Tibial artery (tissue), 4 donors: ENCODE results near the gene NIPBL.

Source experiments
- DNase-seq, 2 donors: peaks; one replicate each; pipeline ENCODE4 v3.0.0-alpha.2; 2019
- H3K27ac ChIP-seq, 2 donors: fragments of 200-600 bp; sonication (generic) in 1 of 2; 1 replicate in 1 of 2; 2 replicates in 1 of 2; pipeline ENCODE4 v1.5.1; 2018 to 2019; ENCODE audit warnings: mild to moderate bottlenecking in 1 of 2
- H3K27me3 ChIP-seq, 2 donors: fragments of 200-600 bp; sonication (generic) in 1 of 2; one replicate each; pipeline versions ENCODE4 v1.5.1 to v1.6.0; 2016 to 2019
- H3K36me3 ChIP-seq, 3 donors: fragments of 200-600 bp; sonication (generic) in 2 of 3; one replicate each; pipeline ENCODE4 v1.5.1; 2016 to 2019; ENCODE audit warnings: mild to moderate bottlenecking in 2 of 3
- H3K4me1 ChIP-seq, 4 donors: fragments of 200-600 bp; sonication (generic) in 2 of 4; 1 replicate in 3 of 4; 2 replicates in 1 of 4; pipeline ENCODE4 v1.5.1; 2016 to 2019
- H3K4me3 ChIP-seq, 2 donors: fragments of 200-600 bp; sonication (generic) in 1 of 2; 1 replicate in 1 of 2; 2 replicates in 1 of 2; pipeline ENCODE4 v1.5.1; 2018 to 2019; ENCODE audit warnings: mild to moderate bottlenecking in 2 of 2
- H3K9me3 ChIP-seq, 3 donors: fragments of 200-600 bp; sonication (generic) in 1 of 3; one replicate each; pipeline ENCODE4 v1.5.1; 2016 to 2019
- CTCF ChIP-seq, 2 experiments: fragments of 200-600 bp in 1 of 2; fragments of 450-650 bp in 1 of 2; IDR thresholded peaks; one replicate each; pipeline ENCODE4 v1.5.1; 2017 to 2019; ENCODE audit warnings: antibody characterized with exemption in 2 of 2, mild to moderate bottlenecking in 1 of 2, moderate library complexity in 1 of 2
- intact Hi-C: fragments of 100-400 bp; cut with DNase I; formaldehyde crosslinking; loops from one replicate; pipeline ENCODE4 v1.15.0; 2023; ENCODE audit warnings: low total_unique reads

Gene NIPBL

GRCh38 chr5:36876299-36876964 lies at the start of gene NIPBL:
NIPBL (plus strand) TSS chr5:36876769; CDS start chr5:36953697, 76,928 bp downstream.
- H3K36me3 ChIP-seq = no peaks in the 10 kb centered on the region
- H3K9me3 ChIP-seq = no peaks in the 10 kb centered on the region
- no peaks in the 10 kb centered on the region for H3K27me3 ChIP-seq
- TF ChIP-seq CTCF (IDR thresholded peaks at IDR 0.05) = no peak
- H3K27ac ChIP-seq = peak within 1 kb of the TSS; percentile 95 to 99
- peaks cover 0 to 49% (median 17%) of the 10 kb centered on the region in 4 donors for H3K4me1 ChIP-seq
- intact Hi-C loops = no loop called here
- DNase-seq = peak; percentile 93 to 95
- peak within 1 kb of the TSS; percentile 75 to 92 for H3K4me3 ChIP-seq

- TF ChIP-seq CTCF (IDR thresholded peaks at IDR 0.05) = no peak
- intact Hi-C loops = no loop called here
Observed at GRCh38 chr5:36832274-36832673, 44.3 kb upstream of the NIPBL start.

GRCh38 chr5:36836831-36837230 lies 39.7 kb upstream of the NIPBL start:
- DNase-seq = no peak
- no peak overlapping the region for H3K4me3 ChIP-seq
- intact Hi-C loops = no loop called here
- H3K36me3 ChIP-seq = no peaks in the 10 kb centered on the region
- no peak overlapping the region for H3K27ac ChIP-seq
- no peaks in the 10 kb centered on the region for H3K9me3 ChIP-seq
- H3K4me1 ChIP-seq = no peaks in the 10 kb centered on the region
- TF ChIP-seq CTCF (IDR thresholded peaks at IDR 0.05) = no peak
- H3K27me3 ChIP-seq = no peaks in the 10 kb centered on the region

More at GRCh38 chr5:36832274-36832673, 44.3 kb upstream of the NIPBL start:
- Histone ChIP-seq H3K4me1 (no peaks in the 10 kb centered on the region), H3K27me3 (no peaks in the 10 kb centered on the region), H3K4me3 (no peak overlapping the region), H3K36me3 (no peaks in the 10 kb centered on the region), H3K9me3 (no peaks in the 10 kb centered on the region), H3K27ac (no peak overlapping the region)
- DNase-seq = no peak

GRCh38 chr5:36839489-36840476 lies 36.8 kb upstream of the NIPBL start:
- DNase-seq = no peak
- Histone ChIP-seq H3K36me3 (no peaks in the 10 kb centered on the region), H3K9me3 (no peaks in the 10 kb centered on the region), H3K4me1 (no peaks in the 10 kb centered on the region), H3K4me3 (no peak overlapping the region), H3K27me3 (no peaks in the 10 kb centered on the region), H3K27ac (no peak overlapping the region)
- no peak for TF ChIP-seq CTCF (IDR thresholded peaks at IDR 0.05)
- intact Hi-C loops = no loop called here

- H3K27ac ChIP-seq = no peak overlapping the region
- H3K9me3 ChIP-seq = no peaks in the 10 kb centered on the region
- no peaks in the 10 kb centered on the region for H3K4me1 ChIP-seq
- no peaks in the 10 kb centered on the region for H3K36me3 ChIP-seq
- TF ChIP-seq CTCF (IDR thresholded peaks at IDR 0.05) = no peak
- H3K27me3 ChIP-seq = no peaks in the 10 kb centered on the region
- no peak overlapping the region for H3K4me3 ChIP-seq
- DNase-seq = no peak
- intact Hi-C loops = no loop called here
Observed at GRCh38 chr5:36841677-36842076, 34.9 kb upstream of the NIPBL start.
